ENCODE results near the gene ACOX1.

The ACOX1 gene

DNA sequence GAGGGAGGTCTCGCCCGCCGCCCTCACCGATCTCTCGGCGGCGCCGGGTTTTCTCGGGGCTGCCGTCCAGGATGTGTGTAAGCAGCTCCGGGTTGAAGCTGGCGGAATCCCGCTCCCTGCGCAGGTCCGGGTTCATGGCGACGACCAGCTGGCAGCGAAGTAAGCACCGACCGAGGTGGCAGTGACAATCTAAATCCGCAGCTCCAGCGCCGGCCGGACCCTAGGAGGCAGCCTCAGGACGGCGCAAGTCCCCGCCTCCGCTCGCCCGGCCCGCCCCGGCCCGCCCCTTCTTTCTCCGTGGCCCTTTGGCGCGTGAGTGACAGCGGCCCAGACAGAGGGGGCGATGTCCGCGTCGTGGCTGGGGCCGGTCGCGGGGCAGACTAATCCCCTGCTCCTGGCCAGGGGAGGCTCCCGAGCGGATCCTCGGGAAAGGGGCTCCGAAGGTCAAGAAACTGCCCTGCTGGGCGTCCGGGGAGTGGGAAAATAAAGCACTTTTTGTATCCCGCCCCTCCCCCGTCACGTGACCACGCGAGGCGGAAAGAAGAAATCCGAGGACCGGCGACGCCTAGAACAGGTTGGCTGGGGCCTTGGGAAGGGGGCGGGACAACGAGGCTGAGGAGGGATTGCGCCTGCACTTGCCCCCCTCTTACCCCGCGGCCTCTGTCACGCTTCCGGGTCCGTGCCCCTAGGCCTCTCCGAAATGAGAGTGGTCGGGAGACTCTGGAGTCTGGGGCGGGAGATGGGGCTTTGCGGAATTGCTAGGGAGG lies at the start of gene ACOX1, which contains the start of gene TEN1:
ACOX1 (minus strand) TSS at position 229 of the 767 bp plus-strand sequence; CDS start at position 136, 93 bp downstream.
TEN1 (plus strand) TSS at position 303 of the 767 bp plus-strand sequence. CDS start 6,953 bp downstream, outside the sequence.
- Histone ChIP-seq H2AFZ (ENCODE audit: low read depth, low read length) (peak within 1 kb of the TSS; percentile 68), H3K36me3 (ENCODE audit: insufficient read depth, low read length) (peaks cover 2% of the 10 kb centered on the region), H3K27me3 (ENCODE audit: insufficient read depth, low read length) (no peaks in the 10 kb centered on the region), H3K9me3 (ENCODE audit: low read length) (no peaks in the 10 kb centered on the region), H3K4me3 (ENCODE audit: low read length) (peak within 1 kb of the TSS; percentile 75), H3K4me1 (ENCODE audit: insufficient read depth, low read length) (peaks cover 13% of the 10 kb centered on the region)

DNA sequence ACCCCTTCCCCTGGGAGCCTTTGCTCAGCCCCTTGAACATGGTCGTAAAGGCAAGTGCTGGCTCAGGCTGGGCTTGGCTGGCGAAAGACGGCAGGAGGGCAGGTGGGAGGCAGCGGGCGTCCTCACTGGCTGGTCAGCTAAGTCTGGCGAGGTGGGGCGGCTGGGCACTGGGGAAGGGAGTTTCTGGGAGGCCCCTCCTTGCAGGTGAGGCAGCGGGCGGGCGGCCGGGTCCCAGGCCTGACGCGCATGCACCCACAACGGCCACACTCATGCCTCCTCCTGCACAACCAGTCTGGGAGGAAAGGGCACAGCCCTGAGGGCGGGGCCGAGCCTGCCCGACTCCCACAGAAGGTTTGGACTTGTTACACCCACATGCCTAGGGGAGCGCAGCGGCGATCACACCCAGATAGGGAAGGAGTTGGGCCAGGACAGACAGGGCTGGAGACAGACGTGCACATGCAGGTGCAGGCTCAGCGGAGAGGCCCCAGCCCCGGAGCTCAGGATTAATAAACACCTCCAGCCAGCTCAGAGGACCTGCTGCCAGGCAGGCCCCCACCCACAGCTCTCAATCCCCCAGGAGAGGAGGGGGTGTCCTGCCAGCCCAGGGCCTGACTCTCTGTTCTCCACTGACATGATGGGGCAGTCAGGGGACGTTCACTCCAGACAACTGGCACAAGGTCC lies 48.3 kb upstream of the ACOX1 start, which contains the start of gene EVPL:
EVPL (minus strand) TSS at position 148 of the 681 bp plus-strand sequence; CDS start at position 40, 108 bp downstream.
- Histone ChIP-seq H2AFZ (ENCODE audit: low read depth, low read length) (no peak within 1 kb of the TSS), H3K4me1 (ENCODE audit: insufficient read depth, low read length) (peaks cover 7% of the 10 kb centered on the region), H3K4me3 (ENCODE audit: low read length) (no peak within 1 kb of the TSS), H3K9me3 (ENCODE audit: low read length) (no peaks in the 10 kb centered on the region), H3K36me3 (ENCODE audit: insufficient read depth, low read length) (no peaks in the 10 kb centered on the region), H3K27me3 (ENCODE audit: insufficient read depth, low read length) (peaks cover 3% of the 10 kb centered on the region)

GRCh38 chr17:76026714-76027158 lies 47.8 kb upstream of the ACOX1 start:
- peaks cover 3% of the 10 kb centered on the region for H3K27me3 ChIP-seq (ENCODE audit: insufficient read depth, low read length)
- no peaks in the 10 kb centered on the region for H3K9me3 ChIP-seq (ENCODE audit: low read length)
- peaks cover 7% of the 10 kb centered on the region for H3K4me1 ChIP-seq (ENCODE audit: insufficient read depth, low read length)
- no peak overlapping the region for H2AFZ ChIP-seq (ENCODE audit: low read depth, low read length)
- no peak overlapping the region for H3K4me3 ChIP-seq (ENCODE audit: low read length)
- no peaks in the 10 kb centered on the region for H3K36me3 ChIP-seq (ENCODE audit: insufficient read depth, low read length)

- no peak overlapping the region for H3K4me3 ChIP-seq (ENCODE audit: low read length)
- peaks cover 3% of the 10 kb centered on the region for H3K27me3 ChIP-seq (ENCODE audit: insufficient read depth, low read length)
- no peaks in the 10 kb centered on the region for H3K36me3 ChIP-seq (ENCODE audit: insufficient read depth, low read length)
- peaks cover 7% of the 10 kb centered on the region for H3K4me1 ChIP-seq (ENCODE audit: insufficient read depth, low read length)
- H3K9me3 ChIP-seq (ENCODE audit: low read length) = no peaks in the 10 kb centered on the region
- no peak overlapping the region for H2AFZ ChIP-seq (ENCODE audit: low read depth, low read length)
These were observed 46.3 kb upstream of the ACOX1 start for GRCh38 chr17:76025294-76025693.

DNA sequence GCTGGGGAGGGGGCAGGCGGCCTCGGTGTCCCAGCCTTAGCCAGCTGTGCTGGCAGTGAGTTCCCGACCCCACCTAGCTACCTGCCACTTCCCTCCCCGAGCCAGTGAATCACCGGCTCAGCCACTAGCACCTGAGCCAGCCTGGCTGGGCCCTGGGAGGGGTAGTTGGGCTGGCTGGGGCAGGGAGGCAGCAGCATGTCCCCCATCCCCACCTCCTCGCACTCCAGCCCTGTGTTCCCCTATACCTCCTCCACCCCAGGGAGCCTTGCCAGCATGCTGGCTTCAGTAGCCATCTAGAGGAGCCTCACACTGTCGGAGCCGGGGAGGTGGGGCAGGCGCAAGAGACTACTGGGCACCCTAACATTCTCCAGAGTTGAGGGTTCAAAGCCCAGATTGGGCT lies 45.4 kb upstream of the ACOX1 start:
- peaks cover 1% of the 10 kb centered on the region for H3K4me1 ChIP-seq (ENCODE audit: insufficient read depth, low read length)
- H3K4me3 ChIP-seq (ENCODE audit: low read length) = no peak overlapping the region
- H3K27me3 ChIP-seq (ENCODE audit: insufficient read depth, low read length) = peaks cover 3% of the 10 kb centered on the region
- no peaks in the 10 kb centered on the region for H3K36me3 ChIP-seq (ENCODE audit: insufficient read depth, low read length)
- no peaks in the 10 kb centered on the region for H3K9me3 ChIP-seq (ENCODE audit: low read length)
- no peak overlapping the region for H2AFZ ChIP-seq (ENCODE audit: low read depth, low read length)

DNA sequence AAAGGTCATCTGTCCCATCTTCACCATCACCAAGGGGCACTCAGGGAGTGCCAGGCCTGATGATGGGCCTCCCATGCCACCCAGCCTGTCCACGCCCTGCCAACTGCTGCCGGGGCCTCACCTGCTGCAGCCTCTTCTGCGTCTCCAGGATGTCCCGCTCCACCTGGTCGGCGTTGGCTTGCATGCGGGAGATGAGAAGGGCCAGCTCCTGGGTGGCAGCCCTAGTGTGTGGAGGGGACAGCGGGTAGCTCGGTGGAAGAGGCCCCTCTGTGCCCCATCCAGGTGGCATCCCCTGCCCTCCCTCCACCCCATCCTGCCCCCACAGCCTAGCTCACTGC lies 44.9 kb upstream of the ACOX1 start:
- no peaks in the 10 kb centered on the region for H3K36me3 ChIP-seq (ENCODE audit: insufficient read depth, low read length)

DNA sequence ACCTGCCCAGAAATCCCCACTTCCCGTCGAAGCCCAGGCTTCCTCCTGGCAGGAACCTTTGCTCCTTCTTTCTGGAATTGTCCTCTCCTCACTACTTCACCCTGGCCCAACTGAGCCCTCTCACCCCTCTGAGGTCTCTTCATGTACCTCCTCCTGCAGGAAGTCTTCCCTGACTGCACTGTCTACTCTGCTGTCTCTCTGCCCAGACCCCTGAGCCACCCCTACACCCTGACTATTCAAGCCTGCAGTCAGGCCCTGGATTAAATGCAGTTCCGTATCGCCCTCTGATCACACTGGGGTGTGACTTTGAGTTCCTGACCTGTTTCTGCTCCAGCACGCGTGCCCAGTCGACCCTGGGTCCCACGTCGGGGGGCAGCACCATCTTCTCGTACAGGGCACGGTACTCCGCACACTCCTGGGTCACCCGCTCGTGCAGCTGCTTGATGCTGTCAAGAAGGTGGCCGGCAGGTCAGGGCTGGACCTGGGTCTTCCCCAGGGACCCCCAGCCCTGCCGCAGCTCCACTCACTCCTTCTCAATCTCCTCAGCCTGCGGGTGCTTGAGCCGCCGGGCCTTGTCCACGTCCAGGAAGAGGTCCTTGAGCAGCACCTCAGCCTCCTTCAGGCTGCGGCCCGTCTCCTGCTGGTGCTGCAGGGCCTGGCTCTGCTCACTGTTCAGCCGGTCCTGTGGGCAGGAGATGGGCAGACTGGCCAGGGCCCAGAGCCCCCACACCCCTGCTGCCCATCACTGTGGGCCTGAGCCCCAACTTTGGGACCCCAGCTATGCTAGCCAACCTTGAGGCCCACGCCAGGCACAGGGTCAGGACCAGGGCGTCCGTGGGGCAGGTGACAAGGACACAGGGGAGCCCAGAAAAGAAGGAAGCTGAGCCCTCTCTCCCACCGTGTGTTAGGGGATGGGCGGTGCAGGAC lies 44.3 kb upstream of the ACOX1 start:
- Histone ChIP-seq H2AFZ (ENCODE audit: low read depth, low read length) (no peak overlapping the region), H3K9me3 (ENCODE audit: low read length) (no peaks in the 10 kb centered on the region), H3K4me1 (ENCODE audit: insufficient read depth, low read length) (no peaks in the 10 kb centered on the region), H3K36me3 (ENCODE audit: insufficient read depth, low read length) (no peaks in the 10 kb centered on the region), H3K27me3 (ENCODE audit: insufficient read depth, low read length) (peaks cover 3% of the 10 kb centered on the region), H3K4me3 (ENCODE audit: low read length) (no peak overlapping the region)

More for the DNA sequence above, 44.9 kb upstream of the ACOX1 start:
- no peak overlapping the region for H2AFZ ChIP-seq (ENCODE audit: low read depth, low read length)
- no peaks in the 10 kb centered on the region for H3K9me3 ChIP-seq (ENCODE audit: low read length)
- H3K4me1 ChIP-seq (ENCODE audit: insufficient read depth, low read length) = no peaks in the 10 kb centered on the region
- peaks cover 3% of the 10 kb centered on the region for H3K27me3 ChIP-seq (ENCODE audit: insufficient read depth, low read length)
- H3K4me3 ChIP-seq (ENCODE audit: low read length) = no peak overlapping the region

GRCh38 chr17:76022285-76022684 lies 43.3 kb upstream of the ACOX1 start:
- Histone ChIP-seq H2AFZ (ENCODE audit: low read depth, low read length) (no peak overlapping the region), H3K4me3 (ENCODE audit: low read length) (no peak overlapping the region), H3K27me3 (ENCODE audit: insufficient read depth, low read length) (peaks cover 8% of the 10 kb centered on the region), H3K4me1 (ENCODE audit: insufficient read depth, low read length) (no peaks in the 10 kb centered on the region), H3K36me3 (ENCODE audit: insufficient read depth, low read length) (no peaks in the 10 kb centered on the region), H3K9me3 (ENCODE audit: low read length) (no peaks in the 10 kb centered on the region)

GRCh38 chr17:76019833-76020467 lies 41.0 kb upstream of the ACOX1 start:
- no peak overlapping the region for H2AFZ ChIP-seq (ENCODE audit: low read depth, low read length)
- peaks cover 14% of the 10 kb centered on the region for H3K27me3 ChIP-seq (ENCODE audit: insufficient read depth, low read length)
- H3K4me1 ChIP-seq (ENCODE audit: insufficient read depth, low read length) = no peaks in the 10 kb centered on the region
- no peaks in the 10 kb centered on the region for H3K36me3 ChIP-seq (ENCODE audit: insufficient read depth, low read length)
- H3K4me3 ChIP-seq (ENCODE audit: low read length) = no peak overlapping the region
- no peaks in the 10 kb centered on the region for H3K9me3 ChIP-seq (ENCODE audit: low read length)

GRCh38 chr17:76018801-76019200 lies 39.8 kb upstream of the ACOX1 start:
- Histone ChIP-seq H3K36me3 (ENCODE audit: insufficient read depth, low read length) (no peaks in the 10 kb centered on the region), H2AFZ (ENCODE audit: low read depth, low read length) (no peak overlapping the region), H3K4me3 (ENCODE audit: low read length) (no peak overlapping the region), H3K9me3 (ENCODE audit: low read length) (no peaks in the 10 kb centered on the region), H3K4me1 (ENCODE audit: insufficient read depth, low read length) (peaks cover 3% of the 10 kb centered on the region), H3K27me3 (ENCODE audit: insufficient read depth, low read length) (peaks cover 14% of the 10 kb centered on the region)

- peaks cover 11% of the 10 kb centered on the region for H3K27me3 ChIP-seq (ENCODE audit: insufficient read depth, low read length)
- H3K36me3 ChIP-seq (ENCODE audit: insufficient read depth, low read length) = no peaks in the 10 kb centered on the region
- H3K4me3 ChIP-seq (ENCODE audit: low read length) = no peak overlapping the region
- H2AFZ ChIP-seq (ENCODE audit: low read depth, low read length) = no peak overlapping the region
- H3K4me1 ChIP-seq (ENCODE audit: insufficient read depth, low read length) = peaks cover 5% of the 10 kb centered on the region
- no peaks in the 10 kb centered on the region for H3K9me3 ChIP-seq (ENCODE audit: low read length)
These were observed 39.3 kb upstream of the ACOX1 start for GRCh38 chr17:76018340-76018680.

GRCh38 chr17:76017481-76018339 lies 38.7 kb upstream of the ACOX1 start:
- no peak overlapping the region for H2AFZ ChIP-seq (ENCODE audit: low read depth, low read length)
- no peaks in the 10 kb centered on the region for H3K9me3 ChIP-seq (ENCODE audit: low read length)
- peaks cover 11% of the 10 kb centered on the region for H3K27me3 ChIP-seq (ENCODE audit: insufficient read depth, low read length)
- H3K4me3 ChIP-seq (ENCODE audit: low read length) = no peak overlapping the region
- H3K4me1 ChIP-seq (ENCODE audit: insufficient read depth, low read length) = peaks cover 5% of the 10 kb centered on the region
- H3K36me3 ChIP-seq (ENCODE audit: insufficient read depth, low read length) = no peaks in the 10 kb centered on the region

Measured in neuron (in vitro differentiated cells).